ENCODE data around the gene UBA1. TPM values are rescaled to one million over a fixed set of nuclear protein-coding genes. Genes with fewer than 3 reads are reported as not detected.
A peak's percentile ranks its signal among the peaks of the same experiment; 100 is the strongest.

UBA1 gene
- total RNA-seq (100 to 1,000 TPM; 202 to 248 TPM), polyA plus RNA-seq (ENCODE audit: insufficient read length in 6 of 6) (100 to 1,000 TPM; 192 to 246 (median 218) TPM)
- long read RNA-seq, donor 1, transcript UBA1-201 (26 exons, 3,559 nt): major isoform, 8 of 131 reads
- long read RNA-seq, donor 1, partial matches to known transcripts: 120 of 131 reads
- long read RNA-seq, donor 1, other reads (novel, unspliced or antisense): 0 of 131 reads
- long read RNA-seq, donor 2, transcript UBA1-201 (26 exons, 3,559 nt): major isoform, 7 of 102 reads
- long read RNA-seq, donor 2, partial matches to known transcripts: 91 of 102 reads
- long read RNA-seq, donor 2, other reads (novel, unspliced or antisense): 0 of 102 reads
- long read RNA-seq, donor 3, transcript UBA1-201 (26 exons, 3,559 nt): major isoform, 16 of 55 reads
- long read RNA-seq, donor 3, partial matches to known transcripts: 35 of 55 reads
- long read RNA-seq, donor 3, other reads (novel, unspliced or antisense): 0 of 55 reads
- long read RNA-seq, donor 4, transcript UBA1-201 (26 exons, 3,559 nt): major isoform, 15 of 43 reads
- long read RNA-seq, donor 4, partial matches to known transcripts: 26 of 43 reads
- long read RNA-seq, donor 4, other reads (novel, unspliced or antisense): 2 of 43 reads
- long read RNA-seq, donor 5, transcript UBA1-201 (26 exons, 3,559 nt): major isoform, 9 of 89 reads
- long read RNA-seq, donor 5, partial matches to known transcripts: 78 of 89 reads
- long read RNA-seq, donor 5, other reads (novel, unspliced or antisense): 0 of 89 reads
- long read RNA-seq, donor 6, transcript UBA1-201 (26 exons, 3,559 nt): major isoform, 13 of 59 reads
- long read RNA-seq, donor 6, partial matches to known transcripts: 46 of 59 reads
- long read RNA-seq, donor 6, other reads (novel, unspliced or antisense): 0 of 59 reads
- long read RNA-seq, donor 7, transcript UBA1-201 (26 exons, 3,559 nt): major isoform, 6 of 39 reads
- long read RNA-seq, donor 7, partial matches to known transcripts: 30 of 39 reads
- long read RNA-seq, donor 7, other reads (novel, unspliced or antisense): 0 of 39 reads
- long read RNA-seq, donor 8, transcript UBA1-201 (26 exons, 3,559 nt): major isoform, 7 of 99 reads
- long read RNA-seq, donor 8, partial matches to known transcripts: 89 of 99 reads
- long read RNA-seq, donor 8, other reads (novel, unspliced or antisense): 0 of 99 reads
- long read RNA-seq, donor 9: 0 reads
- long read RNA-seq, donor 10, partial matches to known transcripts: 8 of 10 reads
- long read RNA-seq, donor 10, other reads (novel, unspliced or antisense): 0 of 10 reads
- long read RNA-seq, donor 11, transcript UBA1-201 (26 exons, 3,559 nt): major isoform, 14 of 222 reads
- long read RNA-seq, donor 11, transcript UBA1-202 (10 exons, 2,497 nt): minor isoform, 6 of 222 reads
- long read RNA-seq, donor 11, partial matches to known transcripts: 202 of 222 reads
- long read RNA-seq, donor 11, other reads (novel, unspliced or antisense): 0 of 222 reads
- long read RNA-seq, donor 12, transcript UBA1-201 (26 exons, 3,559 nt): major isoform, 10 of 71 reads
- long read RNA-seq, donor 12, partial matches to known transcripts: 59 of 71 reads
- long read RNA-seq, donor 12, other reads (novel, unspliced or antisense): 0 of 71 reads

GRCh38 chrX:47193475-47194193 is at the start of gene UBA1:
Gene UBA1 (plus strand): TSS chrX:47193829. CDS start chrX:47198803, 4,974 bp downstream.
- DNase-seq (peak; percentile 93 to 97 (median 95)), ATAC-seq (peak; percentile 92)
- Histone ChIP-seq H3K36me3 (peaks cover 0 to 4% of the 10 kb centered on the region in 2 donors), H3K27me3 (no peaks in the 10 kb centered on the region), H3K4me3 (peak within 1 kb of the TSS; percentile 65 to 91), H3K9me3 (no peaks in the 10 kb centered on the region), H3K27ac (peak within 1 kb of the TSS; percentile 89 to 96), H3K4me1 (peaks cover 32 to 50% of the 10 kb centered on the region in 2 donors)
- TF ChIP-seq, protein P1, sequence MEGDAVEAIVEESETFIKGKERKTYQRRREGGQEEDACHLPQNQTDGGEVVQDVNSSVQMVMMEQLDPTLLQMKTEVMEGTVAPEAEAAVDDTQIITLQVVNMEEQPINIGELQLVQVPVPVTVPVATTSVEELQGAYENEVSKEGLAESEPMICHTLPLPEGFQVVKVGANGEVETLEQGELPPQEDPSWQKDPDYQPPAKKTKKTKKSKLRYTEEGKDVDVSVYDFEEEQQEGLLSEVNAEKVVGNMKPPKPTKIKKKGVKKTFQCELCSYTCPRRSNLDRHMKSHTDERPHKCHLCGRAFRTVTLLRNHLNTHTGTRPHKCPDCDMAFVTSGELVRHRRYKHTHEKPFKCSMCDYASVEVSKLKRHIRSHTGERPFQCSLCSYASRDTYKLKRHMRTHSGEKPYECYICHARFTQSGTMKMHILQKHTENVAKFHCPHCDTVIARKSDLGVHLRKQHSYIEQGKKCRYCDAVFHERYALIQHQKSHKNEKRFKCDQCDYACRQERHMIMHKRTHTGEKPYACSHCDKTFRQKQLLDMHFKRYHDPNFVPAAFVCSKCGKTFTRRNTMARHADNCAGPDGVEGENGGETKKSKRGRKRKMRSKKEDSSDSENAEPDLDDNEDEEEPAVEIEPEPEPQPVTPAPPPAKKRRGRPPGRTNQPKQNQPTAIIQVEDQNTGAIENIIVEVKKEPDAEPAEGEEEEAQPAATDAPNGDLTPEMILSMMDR (IDR thresholded peaks at IDR 0.05): peak; percentile 78 to 83
- intact Hi-C loops (cut with DNase I): loop anchor here in 1 of 2 donors (5.0 to 10.0 kb wide), 2 partner anchors 189 to 331 kb away; no protein-coding TSS in a partner anchor

GRCh38 chrX:47143894-47144625 is 49.6 kb upstream of the UBA1 start:
- Histone ChIP-seq H3K4me3 (peak overlapping the region; percentile 45 to 56), H3K36me3 (peaks cover 0 to 16% of the 10 kb centered on the region in 2 donors), H3K27me3 (peaks cover 0 to 7% of the 10 kb centered on the region in 2 donors), H3K27ac (peak overlapping the region; percentile 93 to 95), H3K9me3 (no peaks in the 10 kb centered on the region), H3K4me1 (peaks cover 0 to 27% of the 10 kb centered on the region in 2 donors)
- peak; percentile 40 for ATAC-seq
- TF ChIP-seq, protein P1 (IDR thresholded peaks at IDR 0.05): no peak
- DNase-seq: peak in 2 of 4 donors; percentile 42 to 71
- intact Hi-C loops (cut with DNase I): no loop called here

DNA sequence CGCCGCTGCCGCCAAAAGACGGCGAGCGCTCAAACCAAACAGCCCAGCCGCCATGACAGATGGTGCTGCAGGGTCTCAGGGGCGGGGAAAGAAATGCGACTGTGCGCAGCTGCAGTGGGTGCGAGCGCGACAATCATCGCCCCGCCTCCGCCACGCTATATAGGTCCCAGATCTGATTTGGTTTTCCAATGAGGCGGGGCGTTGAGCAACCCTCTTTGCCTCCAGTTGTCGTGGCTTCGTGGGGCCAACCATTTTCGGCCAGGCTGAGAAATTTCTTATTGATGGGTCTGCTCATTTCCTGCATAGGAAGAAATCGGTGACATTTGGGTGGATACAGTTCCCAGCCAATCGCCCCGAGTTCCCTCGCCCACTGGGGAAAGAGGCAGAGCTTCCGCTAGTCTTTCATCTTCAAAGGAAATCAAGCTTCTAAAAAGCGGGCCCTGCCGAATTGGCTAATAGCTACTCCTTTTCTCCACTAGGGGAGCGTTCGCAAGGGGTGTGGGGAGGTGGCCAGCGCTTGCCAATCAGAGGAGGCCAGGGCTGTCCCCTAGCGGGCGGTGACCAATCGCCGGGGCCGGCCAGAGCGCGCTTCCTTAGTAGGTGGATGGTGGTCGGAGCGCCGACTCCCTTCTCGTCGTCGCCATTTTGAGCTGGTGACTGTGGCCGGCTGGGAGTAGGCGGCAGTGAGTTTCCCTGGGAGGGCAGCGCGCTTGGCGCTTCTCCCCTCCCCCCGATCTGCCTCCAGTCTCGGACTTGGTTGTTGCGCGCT is 48.8 kb upstream of the UBA1 start, which contains the start of the genes NDUFB11 and RBM10:
NDUFB11 (minus strand) TSS at position 77 of the 769 bp plus-strand sequence; CDS start at position 54, 23 bp downstream.
RBM10 (plus strand) TSS at position 596 of the 769 bp plus-strand sequence. CDS start 2,261 bp downstream, outside the sequence.
- TF ChIP-seq, protein P1 (IDR thresholded peaks at IDR 0.05): peak; percentile 61 to 75
- Histone ChIP-seq H3K27ac (peak within 1 kb of the TSS; percentile 93 to 95), H3K27me3 (peaks cover 0 to 7% of the 10 kb centered on the region in 2 donors), H3K4me3 (peak within 1 kb of the TSS; percentile 45 to 56), H3K9me3 (no peaks in the 10 kb centered on the region), H3K36me3 (peaks cover 0 to 16% of the 10 kb centered on the region in 2 donors), H3K4me1 (peaks cover 0 to 27% of the 10 kb centered on the region in 2 donors)
- intact Hi-C loops (cut with DNase I): no loop called here
- ATAC-seq (peak; percentile 97), DNase-seq (peak; percentile 84 to 95 (median 94))
